IMR-90 (cell line): ENCODE results near the gene CD7. TPM values are rescaled to one million over a fixed set of nuclear protein-coding genes. Genes with fewer than 3 reads are reported as not detected.

Experiments used
- ATAC-seq: fragments of 200-7000 bp; cut with Tn5 transposase; 2 replicates; pipeline ENCODE4 v1.9.1; 2020; ENCODE audit warnings: low read depth, mild to moderate bottlenecking, moderate library complexity
- BruUV-seq: library from RNA; stranded (reverse); fragments of 400-500 nt; replicated peaks from 2 replicates; lab custom pipeline; 2021; lab: Mats Ljungman, UMichigan
- CTCF ChIA-PET: fragments of 300-600 bp; formaldehyde crosslinking; extraction: SDS; loops from one replicate; lab custom pipeline; 2021; ENCODE audit warnings: antibody characterized with exemption; lab: Yijun Ruan, JAX
- POLR2A ChIA-PET: fragments of 300-600 bp; sonication (Branson Sonifier 250); formaldehyde crosslinking; loops from one replicate; lab custom pipeline; 2022; ENCODE audit warnings: antibody characterized with exemption; ENCODE audit not compliant: unreplicated experiment; lab: Charles Lee
- DNase-seq: peaks from one replicate; pipeline ENCODE4 v3.0.0; 2013
- H2AFZ ChIP-seq: replicated peaks from 2 replicates; pipeline ENCODE3; 2013; ENCODE audit warnings: low read length, mild to moderate bottlenecking; ENCODE audit not compliant: poor library complexity
- H2AK5ac ChIP-seq: 2 replicates; pipeline ENCODE4 v1.6.1; 2013; ENCODE audit warnings: low read depth, low read length, inconsistent platforms
- H2AK9ac ChIP-seq: replicated peaks from 2 replicates; pipeline ENCODE3; 2013; ENCODE audit warnings: mild to moderate bottlenecking, low read depth, low read length, moderate library complexity; ENCODE audit not compliant: poor library complexity
- H2BK120ac ChIP-seq: 2 replicates; pipeline ENCODE4 v1.6.1; 2013; ENCODE audit warnings: low read depth, low read length, inconsistent platforms
- H2BK15ac ChIP-seq: 3 replicates; pipeline ENCODE4 v1.6.1; 2013; ENCODE audit warnings: low read depth, low read length, inconsistent platforms
- H2BK20ac ChIP-seq: 2 replicates; pipeline ENCODE4 v1.6.1; 2013; ENCODE audit warnings: low read depth, mild to moderate bottlenecking, inconsistent platforms, low read length, moderate library complexity
- H2BK5ac ChIP-seq: 2 replicates; pipeline ENCODE4 v1.6.1; 2013; ENCODE audit warnings: mild to moderate bottlenecking, low read depth, low read length, inconsistent platforms; ENCODE audit not compliant: poor library complexity, severe bottlenecking
- H3K14ac ChIP-seq: replicated peaks from 2 replicates; pipeline ENCODE4 v1.6.1; 2013; ENCODE audit warnings: low read depth, low read length, inconsistent platforms
- H3K18ac ChIP-seq: 2 replicates; pipeline ENCODE4 v1.6.1; 2013; ENCODE audit warnings: low read depth, low read length, control low read depth
- H3K23ac ChIP-seq: 2 replicates; pipeline ENCODE4 v1.6.1; 2013; ENCODE audit warnings: low read depth, low read length, inconsistent platforms
- H3K27ac ChIP-seq: 2 replicates; pipeline ENCODE4 v1.5.1; 2013; ENCODE audit warnings: mild to moderate bottlenecking, control low read depth, low read length; ENCODE audit not compliant: insufficient read depth
- H3K27me3 ChIP-seq: 2 replicates; pipeline ENCODE4 v1.6.1; 2013; ENCODE audit warnings: low read length; ENCODE audit not compliant: control insufficient read depth, insufficient read depth
- H3K36me3 ChIP-seq: 2 replicates; pipeline ENCODE4 v1.6.1; 2013; ENCODE audit warnings: low read length, mixed read lengths; ENCODE audit not compliant: control insufficient read depth, insufficient read depth
- H3K4ac ChIP-seq: 2 replicates; pipeline ENCODE4 v1.6.1; 2013; ENCODE audit warnings: low read depth, low read length, inconsistent platforms
- H3K4me1 ChIP-seq: 2 replicates; pipeline ENCODE4 v1.6.1; 2013; ENCODE audit warnings: low read length, mixed read lengths; ENCODE audit not compliant: control insufficient read depth, insufficient read depth
- H3K4me2 ChIP-seq: 2 replicates; pipeline ENCODE4 v1.6.1; 2013; ENCODE audit warnings: low read depth, mild to moderate bottlenecking, control low read depth, low read length, moderate library complexity
- H3K4me3 ChIP-seq: 2 replicates; pipeline ENCODE4 v1.5.1; 2013; ENCODE audit warnings: low read depth, mild to moderate bottlenecking, control low read depth, low read length, moderate library complexity; ENCODE audit not compliant: insufficient read depth
- H3K56ac ChIP-seq: 2 replicates; pipeline ENCODE4 v1.6.1; 2013; ENCODE audit warnings: low read length, inconsistent platforms; ENCODE audit not compliant: insufficient read depth; ENCODE audit errors: extremely low read depth
- H3K79me1 ChIP-seq, 2 experiments: 2 replicates each; pipeline ENCODE4 v1.6.1; 2013; ENCODE audit warnings: low read length in 2 of 2, inconsistent platforms in 1 of 2, low read depth in 1 of 2
- H3K9ac ChIP-seq: 2 replicates; pipeline ENCODE4 v1.6.1; 2013; ENCODE audit warnings: low read depth, low read length, control low read depth
- H3K9me1 ChIP-seq: 2 replicates; pipeline ENCODE4 v1.6.1; 2013; ENCODE audit warnings: low read length, inconsistent platforms; ENCODE audit not compliant: insufficient read depth
- H3K9me3 ChIP-seq: 2 replicates; pipeline ENCODE4 v1.6.1; 2013; ENCODE audit warnings: low read length; ENCODE audit not compliant: control insufficient read depth, insufficient read depth
- H4K20me1 ChIP-seq: 2 replicates; pipeline ENCODE4 v1.6.1; 2013; ENCODE audit warnings: low read length, inconsistent platforms; ENCODE audit not compliant: insufficient read depth
- H4K5ac ChIP-seq: 2 replicates; pipeline ENCODE4 v1.6.1; 2013; ENCODE audit warnings: mild to moderate bottlenecking, low read depth, low read length, control low read depth
- H4K8ac ChIP-seq, 2 experiments: 2 replicates each; pipeline ENCODE4 v1.6.1; 2013; ENCODE audit warnings: low read depth in 2 of 2, low read length in 2 of 2, control low read depth in 1 of 2, inconsistent platforms in 1 of 2
- H4K91ac ChIP-seq: 2 replicates; pipeline ENCODE4 v1.6.1; 2013; ENCODE audit warnings: low read depth, low read length, inconsistent platforms; ENCODE audit not compliant: insufficient read depth
- CHD1 ChIP-seq: IDR thresholded peaks from 2 replicates; pipeline ENCODE4 v1.6.1; 2012; ENCODE audit warnings: low read depth, low read length, improper control_type of control experiment
- FOS ChIP-seq: fragments of 150-350 bp; IDR thresholded peaks from 2 replicates; pipeline ENCODE4 v1.6.1; 2016; ENCODE audit warnings: low read depth, low read length
- MAFK ChIP-seq: IDR thresholded peaks from 2 replicates; pipeline ENCODE4 v1.6.1; 2012; ENCODE audit warnings: low read depth, low read length, improper control_type of control experiment
- MAZ ChIP-seq: IDR thresholded peaks from 2 replicates; pipeline ENCODE4 v1.6.1; 2012; ENCODE audit warnings: low read depth, mild to moderate bottlenecking, low read length, improper control_type of control experiment, moderate library complexity, borderline replicate concordance
- WGBS, 2 experiments: methylation state at CpG; one replicate each; pipeline versions ENCODE4 v1.1.5 to v1.1.7; 2013; ENCODE audit warnings: missing lambda C conversion rate in 2 of 2; ENCODE audit not compliant: insufficient read length in 1 of 2; ENCODE audit errors: extremely low coverage in 2 of 2; 5-methylcytosine and 5-hydroxymethylcytosine counted together
- dilution Hi-C: fragments of 300-500 bp; cut with HindIII; formaldehyde crosslinking; loops from one replicate; pipeline ENCODE4 v1.14.3; 2018; ENCODE audit warnings: low sequenced_read_pairs; ENCODE audit not compliant: unreplicated experiment
- in situ Hi-C: fragments of 300-500 bp; cut with MboI; formaldehyde crosslinking; loops from 3 replicates; pipeline ENCODE4 v1.14.3; 2019; ENCODE audit warnings: low sequenced_read_pairs, inconsistent platforms, mixed read lengths
- intact Hi-C: fragments of 100-400 bp; cut with micrococcal nuclease; formaldehyde crosslinking; loops from 2 replicates; pipeline ENCODE4 v1.10.0; 2022
- polyA plus RNA-seq, 3 experiments: library from polyadenylated mRNA; depleted of rRNA; stranded (reverse); fragments of >200 nt; gene quantifications; 2 replicates each; pipeline ENCODE4 v1.2.3, GENCODE V29; 2012; ENCODE audit warnings: low replicate concordance in 1 of 3
- total RNA-seq: library from RNA; depleted of rRNA; stranded (reverse); fragments of >200 nt; gene quantifications from 2 replicates; pipeline ENCODE4 v1.2.3, GENCODE V29; 2012

The CD7 gene
- total and polyA plus RNA-seq, 2 of the 4 experiments (the other 2 are of a cell fraction) = not detected

DNA sequence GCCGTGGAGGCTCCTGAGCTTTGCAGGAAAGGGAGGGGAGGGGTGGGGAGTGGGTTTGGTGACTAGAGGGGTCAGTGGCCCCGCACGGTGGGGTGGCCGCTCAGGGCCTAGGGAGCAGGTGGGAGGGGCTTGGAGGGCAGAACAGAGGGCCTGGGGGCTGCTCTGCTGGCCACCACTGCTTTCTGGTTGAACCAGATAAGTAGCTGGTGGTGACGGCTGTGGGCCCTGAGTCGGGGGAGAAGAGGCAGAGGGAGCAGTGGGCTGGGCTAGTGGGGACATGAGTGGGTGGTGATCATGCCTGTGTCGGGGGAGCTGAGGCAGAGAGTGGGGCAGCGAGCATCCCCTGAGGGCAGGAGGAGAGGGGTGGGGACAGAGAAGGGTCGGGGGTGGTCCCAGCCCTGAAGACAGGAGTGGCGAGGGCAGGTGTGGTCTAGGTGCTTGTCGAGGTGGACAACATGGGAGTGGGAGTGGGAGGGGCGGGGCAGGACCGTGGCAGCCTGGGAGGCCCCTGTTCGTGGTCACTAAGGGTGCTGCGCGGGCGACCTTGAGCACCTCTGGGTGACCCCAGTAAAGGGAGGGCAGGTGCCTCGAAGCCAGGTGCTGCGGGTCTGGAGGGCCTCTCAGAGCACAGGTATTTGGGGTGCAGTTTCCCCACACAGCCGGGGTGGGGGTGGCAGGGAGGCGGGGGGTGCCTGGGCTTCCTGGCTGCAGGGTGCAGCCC, 6.3 kb upstream of the CD7 start:
- H3K23ac ChIP-seq = no peak overlapping the region
- no peak overlapping the region for H3K9ac ChIP-seq
- BruUV-seq = no TSS peak
- H3K9me3 ChIP-seq = no peaks in the 10 kb centered on the region
- DNase-seq = no peak
- no peak overlapping the region for H2AFZ ChIP-seq
- TF ChIP-seq MAZ = no peak
- no peak for TF ChIP-seq CHD1
- TF ChIP-seq FOS = no peak
- no peak for TF ChIP-seq MAFK
- H3K4me3 ChIP-seq = no peak overlapping the region
- in situ Hi-C loops (no loop called here), dilution Hi-C loops (no loop called here), intact Hi-C loops (loop anchor here (5.0 to 10.0 kb wide), 3 partner anchors 56 to 289 kb away; partner anchors contain the start of genes DCXR and RAC3)
- H3K27ac ChIP-seq = no peak overlapping the region
- ChIA-PET POLR2A (no interaction called here), CTCF (no interaction called here)
- H3K4me1 ChIP-seq = no peaks in the 10 kb centered on the region
- no peak overlapping the region for H2AK5ac ChIP-seq
- peak overlapping the region; percentile 28 for H2AK9ac ChIP-seq
- ATAC-seq = no peak
- H4K91ac ChIP-seq = no peak overlapping the region
- no peak overlapping the region for H3K4me2 ChIP-seq
- no peaks in the 10 kb centered on the region for H3K36me3 ChIP-seq
- no peaks in the 10 kb centered on the region; the same call in 1 of the 2 replicates for H4K20me1 ChIP-seq
- 61% methylated on average over 11 of the region's 21 CpGs; no CpG with 5 or more reads in 1 of the 2 experiments for WGBS, 2 experiments
- H4K5ac ChIP-seq = no peak overlapping the region
- peaks cover 8% of the 10 kb centered on the region for H3K27me3 ChIP-seq
- no peaks in the 10 kb centered on the region for H3K79me1 ChIP-seq
- H2BK5ac ChIP-seq = no peak overlapping the region
- no peak overlapping the region for H2BK120ac ChIP-seq
- no peak overlapping the region for H4K8ac ChIP-seq
- H3K56ac ChIP-seq = no peak overlapping the region
- H3K14ac ChIP-seq = no peak overlapping the region
- H3K9me1 ChIP-seq = peaks cover 4% of the 10 kb centered on the region; the same call in 1 of the 2 replicates
- H3K18ac ChIP-seq = no peak overlapping the region
- H2BK15ac ChIP-seq = no peak overlapping the region
- no peak overlapping the region for H2BK20ac ChIP-seq
- no peak overlapping the region for H3K4ac ChIP-seq
